ENCODE data around the gene TMEM208.
A peak's percentile ranks its signal among the peaks of the same experiment; 100 is the strongest.

The TMEM208 gene

GRCh38 chr16:67228905-67229304 is 2.0 kb downstream of the TMEM208 start:
- Mint-ChIP-seq H3K36me3 (ENCODE audit: low read depth) (peaks cover 89% of the 10 kb centered on the region), H3K27ac (no peak overlapping the region), H3K4me1 (ENCODE audit: low read depth) (peaks cover 54% of the 10 kb centered on the region), H3K27me3 (no peaks in the 10 kb centered on the region), H3K4me3 (no peak overlapping the region), H3K9me3 (no peaks in the 10 kb centered on the region)
- intact Hi-C loops (cut with micrococcal nuclease), result no loop called here

- no peaks in the 10 kb centered on the region for H3K9me3 Mint-ChIP-seq
- peaks cover 48% of the 10 kb centered on the region for H3K4me1 Mint-ChIP-seq (ENCODE audit: low read depth)
- no peak overlapping the region for H3K4me3 Mint-ChIP-seq
- H3K36me3 Mint-ChIP-seq (ENCODE audit: low read depth), result peaks cover 94% of the 10 kb centered on the region
- intact Hi-C loops (cut with micrococcal nuclease), result no loop called here
- H3K27me3 Mint-ChIP-seq, result no peaks in the 10 kb centered on the region
- no peak overlapping the region for H3K27ac Mint-ChIP-seq
These were observed 3.2 kb downstream of the TMEM208 start for GRCh38 chr16:67229906-67230808.

- H3K36me3 Mint-ChIP-seq (ENCODE audit: low read depth), result peaks cover 100% of the 10 kb centered on the region
- H3K27me3 Mint-ChIP-seq, result no peaks in the 10 kb centered on the region
- H3K4me1 Mint-ChIP-seq (ENCODE audit: low read depth), result peaks cover 42% of the 10 kb centered on the region
- H3K4me3 Mint-ChIP-seq, result no peak overlapping the region
- no peak overlapping the region for H3K27ac Mint-ChIP-seq
- H3K9me3 Mint-ChIP-seq, result no peaks in the 10 kb centered on the region
- intact Hi-C loops (cut with micrococcal nuclease), result no loop called here
These were observed 4.1 kb downstream of the TMEM208 start for GRCh38 chr16:67230809-67231660.

- Mint-ChIP-seq H3K27ac (no peak overlapping the region), H3K27me3 (no peaks in the 10 kb centered on the region), H3K4me3 (no peak overlapping the region), H3K4me1 (ENCODE audit: low read depth) (peaks cover 43% of the 10 kb centered on the region), H3K36me3 (ENCODE audit: low read depth) (peaks cover 100% of the 10 kb centered on the region), H3K9me3 (no peaks in the 10 kb centered on the region)
- intact Hi-C loops (cut with micrococcal nuclease), result no loop called here
These were observed 6.7 kb downstream of the TMEM208 start for GRCh38 chr16:67233596-67233995.

- peaks cover 100% of the 10 kb centered on the region for H3K36me3 Mint-ChIP-seq (ENCODE audit: low read depth)
- H3K4me1 Mint-ChIP-seq (ENCODE audit: low read depth), result peaks cover 43% of the 10 kb centered on the region
- intact Hi-C loops (cut with micrococcal nuclease), result no loop called here
- H3K4me3 Mint-ChIP-seq, result no peak overlapping the region
- no peaks in the 10 kb centered on the region for H3K27me3 Mint-ChIP-seq
- no peak overlapping the region for H3K27ac Mint-ChIP-seq
- H3K9me3 Mint-ChIP-seq, result no peaks in the 10 kb centered on the region
These were observed 7.3 kb downstream of the TMEM208 start for GRCh38 chr16:67234180-67234597.

GRCh38 chr16:67235816-67236562 is 9.1 kb downstream of the TMEM208 start:
- Mint-ChIP-seq H3K27me3 (no peaks in the 10 kb centered on the region), H3K27ac (peak overlapping the region; percentile 60), H3K4me3 (no peak overlapping the region), H3K36me3 (ENCODE audit: low read depth) (peaks cover 91% of the 10 kb centered on the region), H3K9me3 (no peaks in the 10 kb centered on the region), H3K4me1 (ENCODE audit: low read depth) (peaks cover 49% of the 10 kb centered on the region)
- intact Hi-C loops (cut with micrococcal nuclease), result no loop called here

- Mint-ChIP-seq H3K9me3 (no peaks in the 10 kb centered on the region), H3K27me3 (no peaks in the 10 kb centered on the region), H3K4me3 (no peak overlapping the region), H3K27ac (peak overlapping the region; percentile 60), H3K4me1 (ENCODE audit: low read depth) (peaks cover 57% of the 10 kb centered on the region), H3K36me3 (ENCODE audit: low read depth) (peaks cover 83% of the 10 kb centered on the region)
- intact Hi-C loops (cut with micrococcal nuclease), result no loop called here
These were observed 9.8 kb downstream of the TMEM208 start for GRCh38 chr16:67236563-67237395.

GRCh38 chr16:67237396-67238277 is 10.7 kb downstream of the TMEM208 start:
- no peaks in the 10 kb centered on the region for H3K9me3 Mint-ChIP-seq
- no peak overlapping the region for H3K4me3 Mint-ChIP-seq
- peak overlapping the region; percentile 18 for H3K27ac Mint-ChIP-seq
- peaks cover 75% of the 10 kb centered on the region for H3K36me3 Mint-ChIP-seq (ENCODE audit: low read depth)
- peaks cover 65% of the 10 kb centered on the region for H3K4me1 Mint-ChIP-seq (ENCODE audit: low read depth)
- intact Hi-C loops (cut with micrococcal nuclease), result no loop called here
- H3K27me3 Mint-ChIP-seq, result no peaks in the 10 kb centered on the region

- H3K27ac Mint-ChIP-seq, result no peak overlapping the region
- peaks cover 69% of the 10 kb centered on the region for H3K36me3 Mint-ChIP-seq (ENCODE audit: low read depth)
- intact Hi-C loops (cut with micrococcal nuclease), result no loop called here
- no peaks in the 10 kb centered on the region for H3K9me3 Mint-ChIP-seq
- H3K4me1 Mint-ChIP-seq (ENCODE audit: low read depth), result peaks cover 70% of the 10 kb centered on the region
- H3K27me3 Mint-ChIP-seq, result no peaks in the 10 kb centered on the region
- H3K4me3 Mint-ChIP-seq, result no peak overlapping the region
These were observed 11.3 kb downstream of the TMEM208 start for GRCh38 chr16:67238278-67238575.

GRCh38 chr16:67238806-67239470 is 12.0 kb downstream of the TMEM208 start:
- H3K27ac Mint-ChIP-seq, result peak overlapping the region; percentile 16

GRCh38 chr16:67240506-67240905 is 13.6 kb downstream of the TMEM208 start:
- no peaks in the 10 kb centered on the region for H3K9me3 Mint-ChIP-seq
- H3K27ac Mint-ChIP-seq, result peak overlapping the region; percentile 85
- intact Hi-C loops (cut with micrococcal nuclease), result loop anchor here (5.0 kb wide), 1 partner anchor 43 kb away; the partner anchor contains the start of gene ELMO3
- no peaks in the 10 kb centered on the region for H3K27me3 Mint-ChIP-seq
- no peak overlapping the region for H3K4me3 Mint-ChIP-seq
- peaks cover 46% of the 10 kb centered on the region for H3K36me3 Mint-ChIP-seq (ENCODE audit: low read depth)
- peaks cover 92% of the 10 kb centered on the region for H3K4me1 Mint-ChIP-seq (ENCODE audit: low read depth)

More at GRCh38 chr16:67238806-67239470, 12.0 kb downstream of the TMEM208 start:
- Mint-ChIP-seq H3K27me3 (no peaks in the 10 kb centered on the region), H3K4me3 (no peak overlapping the region), H3K4me1 (ENCODE audit: low read depth) (peaks cover 77% of the 10 kb centered on the region), H3K9me3 (no peaks in the 10 kb centered on the region), H3K36me3 (ENCODE audit: low read depth) (peaks cover 62% of the 10 kb centered on the region)
- intact Hi-C loops (cut with micrococcal nuclease), result no loop called here
